GM18517 (cell line): Measurements from ENCODE around the gene KIAA1549.

Source experiments
- ATAC-seq: cut with Tn5 transposase; IDR thresholded peaks from one replicate; pipeline ENCODE4 v1.9.1; 2021; ENCODE audit warnings: mild to moderate bottlenecking, moderate library complexity; ENCODE audit not compliant: unreplicated experiment

Gene KIAA1549

GRCh38 chr7:138886501-138886917 lies 94.7 kb downstream of the KIAA1549 start:
- ATAC-seq, result peak; percentile 92

GRCh38 chr7:138885383-138886147 lies 95.6 kb downstream of the KIAA1549 start:
- ATAC-seq, result no peak

GRCh38 chr7:138882249-138882648 lies 98.9 kb downstream of the KIAA1549 start:
- ATAC-seq, result no peak

- no peak for ATAC-seq
Observed at GRCh38 chr7:138881579-138882188, 99.5 kb downstream of the KIAA1549 start.

GRCh38 chr7:138880881-138881578 lies 100.2 kb downstream of the KIAA1549 start:
- no peak for ATAC-seq

- ATAC-seq, result no peak
Observed at GRCh38 chr7:138879356-138879755, 101.8 kb downstream of the KIAA1549 start.

GRCh38 chr7:138878856-138879255 lies 102.3 kb downstream of the KIAA1549 start:
- ATAC-seq, result no peak

- no peak for ATAC-seq
Observed at GRCh38 chr7:138878051-138878450, 103.1 kb downstream of the KIAA1549 start.

- ATAC-seq, result no peak
Observed at GRCh38 chr7:138876326-138876725, 104.9 kb downstream of the KIAA1549 start.

GRCh38 chr7:138875794-138876193 lies 105.4 kb downstream of the KIAA1549 start:
- ATAC-seq, result no peak

- ATAC-seq, result no peak
Observed at GRCh38 chr7:138873220-138873892, 107.8 kb downstream of the KIAA1549 start.

GRCh38 chr7:138872576-138872975 lies 108.6 kb downstream of the KIAA1549 start:
- no peak for ATAC-seq

- no peak for ATAC-seq
Observed at GRCh38 chr7:138871814-138872090, 109.4 kb downstream of the KIAA1549 start.

GRCh38 chr7:138871065-138871813 lies 110.0 kb downstream of the KIAA1549 start:
- no peak for ATAC-seq

- no peak for ATAC-seq
Observed at GRCh38 chr7:138869353-138869752, 111.8 kb downstream of the KIAA1549 start.

GRCh38 chr7:138868711-138869110 lies 112.5 kb downstream of the KIAA1549 start:
- no peak for ATAC-seq

- no peak for ATAC-seq
Observed at GRCh38 chr7:138867744-138868143, 113.4 kb downstream of the KIAA1549 start.

GRCh38 chr7:138866353-138866752 lies 114.8 kb downstream of the KIAA1549 start:
- ATAC-seq, result no peak

GRCh38 chr7:138865843-138866242 lies 115.3 kb downstream of the KIAA1549 start:
- no peak for ATAC-seq

- no peak for ATAC-seq
Observed at GRCh38 chr7:138864667-138865066, 116.5 kb downstream of the KIAA1549 start.

GRCh38 chr7:138863931-138864330 lies 117.3 kb downstream of the KIAA1549 start:
- no peak for ATAC-seq
